H9 (cell line): ENCODE results near the gene OR4A47. TPM values are rescaled to one million over a fixed set of nuclear protein-coding genes. Genes with fewer than 3 reads are reported as not detected.
"Not testable (repeated sequence)": the region's sequence is repeated elsewhere in the genome, so short reads cannot be mapped to it uniquely, and the experiment has no call there.

Source experiments
- DNase-seq: peaks from one replicate; pipeline ENCODE4 v3.0.0-alpha.2; 2017
- H2AFZ ChIP-seq: one replicate; pipeline ENCODE4 v1.6.1; 2013; ENCODE audit warnings: mild to moderate bottlenecking, low read length, control low read depth, moderate library complexity
- H2AK5ac ChIP-seq: 2 replicates; pipeline ENCODE4 v1.6.1; 2013; ENCODE audit warnings: low read length, control low read depth, mixed read lengths; ENCODE audit not compliant: insufficient read length
- H2BK120ac ChIP-seq: one replicate; pipeline ENCODE4 v1.6.1; 2013; ENCODE audit warnings: low read depth, mild to moderate bottlenecking, low read length, control low read depth, inconsistent platforms; ENCODE audit not compliant: poor library complexity, severe bottlenecking
- H2BK12ac ChIP-seq: 2 replicates; pipeline ENCODE4 v1.6.1; 2013; ENCODE audit warnings: low read length, control low read depth, mixed read lengths, low read depth; ENCODE audit not compliant: insufficient read length
- H2BK15ac ChIP-seq: 2 replicates; pipeline ENCODE4 v1.6.1; 2013; ENCODE audit warnings: low read depth, low read length, control low read depth
- H2BK20ac ChIP-seq: one replicate; pipeline ENCODE4 v1.6.1; 2013; ENCODE audit warnings: low read depth, mild to moderate bottlenecking, low read length, control low read depth, inconsistent platforms; ENCODE audit not compliant: poor library complexity, severe bottlenecking
- H2BK5ac ChIP-seq: 2 replicates; pipeline ENCODE4 v1.6.1; 2013; ENCODE audit warnings: low read length, control low read depth, mixed read lengths; ENCODE audit not compliant: insufficient read length
- H3K14ac ChIP-seq: 2 replicates; pipeline ENCODE4 v1.6.1; 2013; ENCODE audit warnings: low read length, control low read depth; ENCODE audit not compliant: insufficient read depth
- H3K18ac ChIP-seq: 2 replicates; pipeline ENCODE4 v1.6.1; 2013; ENCODE audit warnings: low read depth, mild to moderate bottlenecking, mixed read lengths, low read length, control low read depth; ENCODE audit not compliant: insufficient read length
- H3K23ac ChIP-seq: 2 replicates; pipeline ENCODE4 v1.6.1; 2013; ENCODE audit warnings: low read length, control low read depth, mixed read lengths, low read depth; ENCODE audit not compliant: insufficient read length
- H3K23me2 ChIP-seq: 2 replicates; pipeline ENCODE4 v1.6.1; 2013; ENCODE audit warnings: low read depth, mild to moderate bottlenecking, mixed read lengths, low read length, control low read depth; ENCODE audit not compliant: insufficient read length, poor library complexity, severe bottlenecking
- H3K27ac ChIP-seq: 2 replicates; pipeline ENCODE4 v1.5.1; 2013; ENCODE audit warnings: low read length, control low read depth, mixed read lengths, low read depth; ENCODE audit not compliant: insufficient read length
- H3K27me3 ChIP-seq: 2 replicates; pipeline ENCODE4 v1.6.1; 2013; ENCODE audit warnings: low read length, control low read depth, inconsistent platforms; ENCODE audit not compliant: insufficient read depth
- H3K4ac ChIP-seq: 2 replicates; pipeline ENCODE4 v1.6.1; 2013; ENCODE audit warnings: low read depth, mild to moderate bottlenecking, control low read depth, inconsistent platforms, low read length, moderate library complexity
- H3K4me1 ChIP-seq: 2 replicates; pipeline ENCODE4 v1.6.1; 2013; ENCODE audit warnings: low read length, control low read depth, inconsistent platforms; ENCODE audit not compliant: insufficient read depth
- H3K4me2 ChIP-seq: 2 replicates; pipeline ENCODE4 v1.6.1; 2013; ENCODE audit warnings: low read length, control low read depth, mixed read lengths; ENCODE audit not compliant: insufficient read length, insufficient read depth
- H3K56ac ChIP-seq: 2 replicates; pipeline ENCODE4 v1.6.1; 2013; ENCODE audit warnings: low read depth, mild to moderate bottlenecking, mixed read lengths, low read length, control low read depth; ENCODE audit not compliant: insufficient read length
- H3K79me1 ChIP-seq: 2 replicates; pipeline ENCODE4 v1.6.1; 2013; ENCODE audit warnings: low read depth, mild to moderate bottlenecking, moderate library complexity, low read length, control low read depth, inconsistent platforms; ENCODE audit not compliant: insufficient read depth, poor library complexity, severe bottlenecking
- H3K79me2 ChIP-seq: 2 replicates; pipeline ENCODE4 v1.6.1; 2013; ENCODE audit warnings: low read length, control low read depth, inconsistent platforms; ENCODE audit not compliant: insufficient read depth
- H3K9ac ChIP-seq: 2 replicates; pipeline ENCODE4 v1.6.1; 2013; ENCODE audit warnings: low read length, control low read depth, mixed read lengths; ENCODE audit not compliant: insufficient read length; ENCODE audit errors: extremely low read depth
- H3K9me3 ChIP-seq: one replicate; pipeline ENCODE4 v1.6.1; 2013; ENCODE audit warnings: low read depth, low read length, inconsistent platforms; ENCODE audit not compliant: control insufficient read depth
- H3T11ph ChIP-seq: one replicate; pipeline ENCODE4 v1.6.1; 2013; ENCODE audit warnings: mild to moderate bottlenecking, low read length, control low read depth, inconsistent platforms
- H4K20me1 ChIP-seq: one replicate; pipeline ENCODE4 v1.6.1; 2013; ENCODE audit not compliant: control insufficient read depth, insufficient read length, insufficient read depth
- H4K5ac ChIP-seq: 2 replicates; pipeline ENCODE4 v1.6.1; 2013; ENCODE audit warnings: low read depth, mild to moderate bottlenecking, mixed read lengths, low read length, control low read depth; ENCODE audit not compliant: insufficient read length
- H4K8ac ChIP-seq: replicated peaks from 2 replicates; pipeline ENCODE4 v1.6.1; 2013; ENCODE audit warnings: low read length, control low read depth, mixed read lengths, low read depth; ENCODE audit not compliant: insufficient read length
- H4K91ac ChIP-seq: 2 replicates; pipeline ENCODE4 v1.6.1; 2013; ENCODE audit warnings: low read depth, mild to moderate bottlenecking, moderate library complexity, mixed read lengths, low read length, control low read depth; ENCODE audit not compliant: insufficient read length
- H3K27ac Mint-ChIP-seq, 3 experiments: 2 replicates in 2 of 3; 3 replicates in 1 of 3; pipeline ENCODE4 v1.8.0; 2020 to 2021; ENCODE audit warnings: mixed read lengths in 3 of 3, mild to moderate bottlenecking in 1 of 3, moderate library complexity in 1 of 3
- H3K27me3 Mint-ChIP-seq: 2 replicates; pipeline ENCODE4 v1.8.0; 2021; ENCODE audit warnings: low read depth, mild to moderate bottlenecking, moderate library complexity, mixed read lengths
- H3K36me3 Mint-ChIP-seq, 3 experiments: 2 replicates in 2 of 3; 3 replicates in 1 of 3; pipeline ENCODE4 v1.8.0; 2020 to 2021; ENCODE audit warnings: low read depth in 3 of 3, mixed read lengths in 3 of 3; ENCODE audit not compliant: insufficient read depth in 1 of 3
- H3K4me1 Mint-ChIP-seq, 2 experiments: 2 replicates each; pipeline ENCODE4 v1.8.0; 2020; ENCODE audit warnings: mixed read lengths in 2 of 2
- H3K4me3 Mint-ChIP-seq, 2 experiments: 2 replicates in 1 of 2; 3 replicates in 1 of 2; pipeline ENCODE4 v1.8.0; 2020 to 2021; ENCODE audit warnings: mild to moderate bottlenecking in 2 of 2, mixed read lengths in 2 of 2, moderate library complexity in 1 of 2
- H3K9me3 Mint-ChIP-seq, 2 experiments: 2 replicates in 1 of 2; 3 replicates in 1 of 2; pipeline ENCODE4 v1.8.0; 2020; ENCODE audit warnings: mild to moderate bottlenecking in 2 of 2, mixed read lengths in 2 of 2, moderate library complexity in 1 of 2
- WGBS: extraction: QIAGEN DNeasy Blood & Tissue Kit; methylation state at CpG from one replicate; pipeline ENCODE4 v1.1.7; 2013; ENCODE audit warnings: missing lambda C conversion rate, low lambda C conversion rate, mixed read lengths; ENCODE audit not compliant: insufficient read length; ENCODE audit errors: extremely low coverage; 5-methylcytosine and 5-hydroxymethylcytosine counted together
- total RNA-seq: library from RNA; stranded (reverse); gene quantifications from 2 replicates; pipeline ENCODE4 v1.2.1, GENCODE V29; 2021

Gene OR4A47
- total RNA-seq, 1 experiment from 2014 or later: not detected

GRCh38 chr11:48473966-48474365 lies 14.6 kb upstream of the OR4A47 start:
- not testable (repeated sequence) for H4K8ac ChIP-seq, H3K4me1 Mint-ChIP-seq, H3K9ac ChIP-seq, H3K27me3 ChIP-seq, H2BK15ac ChIP-seq, H3K27me3 Mint-ChIP-seq, H3K23me2 ChIP-seq, H2BK5ac ChIP-seq, H2BK20ac ChIP-seq, H3K56ac ChIP-seq, H4K91ac ChIP-seq, H2BK12ac ChIP-seq, H3K14ac ChIP-seq, H3K4ac ChIP-seq, H3K23ac ChIP-seq, DNase-seq, H3K4me3 Mint-ChIP-seq, H4K5ac ChIP-seq, H2BK120ac ChIP-seq, H3K18ac ChIP-seq, H3T11ph ChIP-seq, H4K20me1 ChIP-seq, H3K79me1 ChIP-seq, H3K27ac Mint-ChIP-seq, H2AK5ac ChIP-seq, H3K4me1 ChIP-seq, H3K79me2 ChIP-seq, H2AFZ ChIP-seq, H3K4me2 ChIP-seq, H3K27ac ChIP-seq
- Mint-ChIP-seq H3K9me3 (peaks cover 83 to 86% of the 10 kb centered on the region in 2 experiments), H3K36me3 (peaks cover 4 to 18% (median 8%) of the 10 kb centered on the region in 3 experiments; a peak in 5 of 7 replicates)
- peaks cover 15% of the 10 kb centered on the region for H3K9me3 ChIP-seq
- whole genome bisulfite sequencing: no CpG with 5 or more reads among the region's 2 CpGs

GRCh38 chr11:48474703-48475102 lies 13.9 kb upstream of the OR4A47 start:
- not testable (repeated sequence) for H2AK5ac ChIP-seq, H3K4me2 ChIP-seq, H3K4me1 Mint-ChIP-seq, H3K27ac ChIP-seq, H3K18ac ChIP-seq, H2BK15ac ChIP-seq, H3K27me3 ChIP-seq, H3K9ac ChIP-seq, H3K23me2 ChIP-seq, H2BK20ac ChIP-seq, H4K20me1 ChIP-seq, H3K27me3 Mint-ChIP-seq, H2BK5ac ChIP-seq, H3K23ac ChIP-seq, H2AFZ ChIP-seq, H2BK12ac ChIP-seq, DNase-seq, H4K8ac ChIP-seq, H4K5ac ChIP-seq, H3K79me2 ChIP-seq, H3K4me3 Mint-ChIP-seq, H3K14ac ChIP-seq, H3T11ph ChIP-seq, H3K56ac ChIP-seq, H3K27ac Mint-ChIP-seq, H3K79me1 ChIP-seq, H3K4ac ChIP-seq, H3K4me1 ChIP-seq, H4K91ac ChIP-seq, H2BK120ac ChIP-seq
- peaks cover 4 to 17% (median 8%) of the 10 kb centered on the region in 3 experiments; a peak in 5 of 7 replicates for H3K36me3 Mint-ChIP-seq
- H3K9me3 ChIP-seq: peaks cover 15% of the 10 kb centered on the region
- H3K9me3 Mint-ChIP-seq: peaks cover 81 to 83% of the 10 kb centered on the region in 2 experiments
- no CpG with 5 or more reads among the region's 6 CpGs for WGBS
